Endothelial cell of coronary artery (primary cell): ENCODE measurements around the gene ZNF479. TPM values are rescaled to one million over a fixed set of nuclear protein-coding genes. Genes with fewer than 3 reads are reported as not detected.

Experiments
- total RNA-seq: library from RNA; depleted of rRNA; stranded (reverse); fragments of >200 nt; gene quantifications from 2 replicates; pipeline ENCODE4 v1.2.3, GENCODE V29; 2014

ZNF479 gene
- total RNA-seq = not detected in 2 replicates

DNA sequence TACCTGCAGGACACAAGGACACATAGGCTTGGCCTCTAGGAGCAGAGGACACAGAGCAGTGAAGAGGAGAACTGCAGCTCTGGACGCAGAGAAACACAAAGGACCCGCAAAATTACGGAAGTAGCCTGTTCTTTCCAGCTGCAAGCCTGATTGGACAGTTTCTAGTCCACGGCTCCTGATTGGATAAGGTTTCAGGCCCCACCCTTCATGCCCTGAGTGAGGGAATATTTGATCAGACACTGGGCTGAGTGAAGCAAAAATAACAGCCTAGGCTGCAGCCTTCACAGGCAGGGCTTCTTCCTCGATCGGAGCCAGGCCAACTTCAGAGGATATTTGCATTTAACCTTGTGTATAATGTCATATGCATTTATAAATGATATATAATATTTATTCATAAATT lies at the start of gene ZNF479:
ZNF479 (minus strand) TSS at position 101 of the 400 bp plus-strand sequence. CDS start 112 bp downstream, outside the sequence.

